Activated CD4-positive, alpha-beta T cell treated with anti-CD3 and anti-CD28 coated beads, Interleukin-2, amount 10 ng/mL, durations not matched to agents 24 days and 14 days (primary cell): ENCODE data around the gene SHC2. TPM values are rescaled to one million over a fixed set of nuclear protein-coding genes. Genes with fewer than 3 reads are reported as not detected.

ENCODE experiments used
- DNase-seq: peaks from one replicate; pipeline ENCODE4 v3.0.0; 2022
- H3K27ac Mint-ChIP-seq: one replicate; pipeline ENCODE4 v1.8.0; 2022; ENCODE audit warnings: mild to moderate bottlenecking, mixed read lengths
- H3K27me3 Mint-ChIP-seq: one replicate; pipeline ENCODE4 v1.8.0; 2022; ENCODE audit warnings: mixed read lengths
- H3K36me3 Mint-ChIP-seq: one replicate; pipeline ENCODE4 v1.8.0; 2022; ENCODE audit warnings: low read depth, mild to moderate bottlenecking, mixed read lengths
- H3K4me1 Mint-ChIP-seq: one replicate; pipeline ENCODE4 v1.8.0; 2021; ENCODE audit warnings: mixed read lengths
- H3K4me3 Mint-ChIP-seq: one replicate; pipeline ENCODE4 v1.8.0; 2022; ENCODE audit warnings: mild to moderate bottlenecking, moderate library complexity, mixed read lengths
- H3K9me3 Mint-ChIP-seq: one replicate; pipeline ENCODE4 v1.8.0; 2021; ENCODE audit warnings: mixed read lengths
- intact Hi-C: fragments of 100-400 bp; cut with micrococcal nuclease; formaldehyde crosslinking; loops from one replicate; pipeline ENCODE4 v1.15.1; 2023
- total RNA-seq: library from RNA; stranded (reverse); gene quantifications from 2 replicates; pipeline ENCODE4 v1.2.3, GENCODE V29; 2022

The SHC2 gene
- total RNA-seq, 1 donor from 2014 or later: not detected

DNA sequence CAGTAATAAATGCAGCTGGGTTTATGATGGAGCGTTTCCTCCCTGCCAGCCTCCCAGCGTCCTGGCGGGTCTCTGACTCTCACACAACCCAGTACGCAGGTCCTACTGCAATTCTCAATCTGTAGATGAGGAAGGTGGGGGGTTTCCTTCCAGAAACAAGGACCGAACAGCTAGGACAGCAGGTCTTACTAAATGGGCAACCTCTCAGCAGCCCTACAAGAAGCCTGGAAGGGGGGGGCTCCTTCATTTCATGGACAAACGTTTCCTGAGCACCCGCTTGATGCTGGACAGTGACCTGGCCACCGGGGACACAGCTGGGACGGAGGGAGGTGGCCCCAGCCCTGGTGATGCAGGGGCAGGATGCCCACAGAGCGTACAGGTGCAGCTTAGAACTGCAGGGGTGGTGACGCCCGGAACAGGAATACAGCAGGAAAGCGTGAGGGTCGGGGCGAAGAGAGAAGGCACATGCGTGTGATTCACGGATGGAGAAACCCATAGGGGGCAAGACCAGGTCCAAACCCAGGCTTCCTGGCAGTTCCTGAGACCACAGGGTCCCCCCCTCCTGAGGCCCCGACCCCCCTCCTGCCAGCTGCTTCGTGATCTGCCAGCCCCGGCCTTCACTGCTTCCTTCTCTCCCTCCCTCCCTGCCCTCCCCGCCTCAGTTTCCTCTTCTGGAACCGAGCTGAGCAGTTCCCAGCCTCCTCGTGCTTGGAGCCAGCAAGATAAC, 51.2 kb downstream of the SHC2 start:
- H3K36me3 Mint-ChIP-seq: no peaks in the 10 kb centered on the region
- H3K4me3 Mint-ChIP-seq: peak overlapping the region; percentile 69
- no peak overlapping the region for H3K27ac Mint-ChIP-seq
- intact Hi-C loops: no loop called here
- H3K4me1 Mint-ChIP-seq: peaks cover 5% of the 10 kb centered on the region
- no peaks in the 10 kb centered on the region for H3K9me3 Mint-ChIP-seq
- no peak for DNase-seq
- H3K27me3 Mint-ChIP-seq: peaks cover 11% of the 10 kb centered on the region

DNA sequence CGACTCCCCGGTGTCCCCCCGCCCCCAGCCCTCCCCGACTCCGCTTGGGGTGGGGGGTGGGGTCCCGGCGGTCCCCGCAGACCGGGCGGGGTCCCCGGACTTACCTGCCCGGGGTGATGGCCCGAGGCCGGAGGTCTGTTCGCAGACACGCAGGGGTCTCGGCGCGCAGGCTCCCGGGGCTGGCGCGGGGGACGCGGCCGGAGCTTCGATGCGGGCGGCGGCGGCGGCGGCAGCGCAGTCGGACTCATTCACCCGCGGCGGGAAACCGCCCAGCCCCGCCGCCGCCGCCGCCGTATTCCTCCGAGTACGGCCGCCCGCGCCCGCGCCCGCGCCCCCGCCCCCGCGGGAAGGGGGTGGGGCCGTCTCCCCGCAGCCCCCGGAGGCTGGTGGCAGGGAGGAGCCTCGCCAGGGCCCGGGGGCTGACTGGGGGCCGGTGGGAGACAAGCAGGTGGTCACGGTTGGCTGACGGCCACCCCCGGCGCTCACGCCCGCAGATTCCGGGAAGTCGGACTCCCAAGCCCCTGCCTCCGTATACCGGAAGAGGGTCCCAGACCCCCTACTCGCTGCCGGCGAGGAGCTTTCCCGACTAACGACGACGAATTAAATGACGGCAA, 51.8 kb downstream of the SHC2 start, which contains the start of gene C2CD4C:
Gene C2CD4C (minus strand): TSS at position 246 of the 614 bp plus-strand sequence. CDS start 786 bp downstream, outside the sequence.
- Mint-ChIP-seq H3K4me1 (peaks cover 5% of the 10 kb centered on the region), H3K27ac (no peak within 1 kb of the TSS), H3K27me3 (peaks cover 11% of the 10 kb centered on the region), H3K36me3 (no peaks in the 10 kb centered on the region), H3K4me3 (peak within 1 kb of the TSS; percentile 69), H3K9me3 (no peaks in the 10 kb centered on the region)
- intact Hi-C loops: no loop called here
- peak; percentile 71 for DNase-seq

DNA sequence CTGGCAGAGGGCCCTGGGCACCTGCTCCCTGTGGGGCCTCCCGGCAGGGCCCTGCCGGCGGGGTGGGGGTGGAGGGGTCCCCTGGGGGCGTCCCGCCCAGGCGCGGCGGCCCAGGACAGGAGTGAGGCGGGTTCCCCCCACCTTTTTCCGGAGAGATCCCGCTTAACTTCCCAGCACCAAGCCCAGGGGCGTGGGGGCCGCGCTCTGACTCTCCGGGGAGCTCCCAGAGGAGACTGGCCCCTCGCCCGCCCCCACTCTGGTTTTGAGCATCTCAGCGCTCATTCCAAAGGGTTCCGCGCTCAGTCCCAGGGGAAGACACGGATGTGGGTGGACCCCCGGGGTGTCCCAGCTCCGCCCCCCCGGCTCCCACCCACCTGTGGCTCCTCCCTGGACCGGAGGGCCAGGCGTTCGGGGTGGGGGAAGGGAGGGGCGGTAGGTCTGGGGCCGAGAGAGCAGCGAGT, 52.4 kb downstream of the SHC2 start:
- Mint-ChIP-seq H3K4me1 (peaks cover 5% of the 10 kb centered on the region), H3K4me3 (no peak overlapping the region), H3K27me3 (peaks cover 11% of the 10 kb centered on the region), H3K9me3 (no peaks in the 10 kb centered on the region), H3K27ac (no peak overlapping the region), H3K36me3 (no peaks in the 10 kb centered on the region)
- DNase-seq: no peak
- intact Hi-C loops: no loop called here

DNA sequence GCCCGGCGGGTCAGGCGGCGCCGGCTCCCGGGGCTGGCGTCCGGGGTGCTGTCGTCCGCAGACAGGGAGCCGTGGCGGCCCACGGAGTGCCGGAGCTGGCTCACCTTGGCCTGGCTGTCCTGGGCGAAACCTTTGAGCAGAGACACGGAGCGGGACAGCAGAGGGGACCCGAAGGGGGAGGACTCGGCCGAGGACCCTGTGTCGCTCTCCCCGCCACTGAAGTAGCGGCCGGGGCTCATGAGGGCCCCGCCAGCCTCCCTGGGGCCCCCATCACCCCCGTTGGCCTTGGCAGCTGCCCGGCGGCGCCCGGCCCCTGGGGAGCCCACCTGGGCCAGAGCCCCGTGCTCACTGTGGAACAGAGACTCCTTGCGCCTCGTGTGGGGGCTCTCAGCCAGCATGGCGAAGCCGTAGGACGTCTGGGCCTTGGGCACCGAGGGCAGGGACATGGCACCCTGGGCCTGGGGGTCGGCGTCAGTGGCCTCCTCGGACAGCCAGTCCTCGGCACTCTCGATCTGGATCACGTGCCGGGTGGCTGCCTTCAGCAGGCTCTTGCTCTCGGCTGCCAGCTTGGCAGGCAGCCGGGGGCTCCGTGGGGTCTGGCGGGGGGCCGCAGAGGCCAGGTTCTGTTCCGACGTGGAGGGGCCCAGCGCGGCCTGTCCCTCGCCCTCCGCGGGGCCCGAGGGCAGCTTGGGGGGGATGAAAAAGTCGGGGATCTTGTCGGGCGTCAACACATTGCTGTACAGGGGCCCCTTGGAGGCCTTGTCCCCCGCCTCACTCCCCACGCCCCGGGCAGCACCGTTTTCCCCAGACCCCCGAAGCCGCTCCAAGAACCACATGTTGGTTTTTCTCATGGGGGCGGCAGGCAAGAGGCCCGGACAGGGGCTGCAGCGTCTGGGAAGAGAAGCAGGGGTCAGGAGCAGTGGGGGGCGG, 53.1 kb downstream of the SHC2 start:
- no peaks in the 10 kb centered on the region for H3K36me3 Mint-ChIP-seq
- no peak overlapping the region for H3K27ac Mint-ChIP-seq
- peaks cover 11% of the 10 kb centered on the region for H3K27me3 Mint-ChIP-seq
- H3K4me1 Mint-ChIP-seq: peaks cover 5% of the 10 kb centered on the region
- intact Hi-C loops: no loop called here
- no peak overlapping the region for H3K4me3 Mint-ChIP-seq
- H3K9me3 Mint-ChIP-seq: no peaks in the 10 kb centered on the region
- no peak for DNase-seq

DNA sequence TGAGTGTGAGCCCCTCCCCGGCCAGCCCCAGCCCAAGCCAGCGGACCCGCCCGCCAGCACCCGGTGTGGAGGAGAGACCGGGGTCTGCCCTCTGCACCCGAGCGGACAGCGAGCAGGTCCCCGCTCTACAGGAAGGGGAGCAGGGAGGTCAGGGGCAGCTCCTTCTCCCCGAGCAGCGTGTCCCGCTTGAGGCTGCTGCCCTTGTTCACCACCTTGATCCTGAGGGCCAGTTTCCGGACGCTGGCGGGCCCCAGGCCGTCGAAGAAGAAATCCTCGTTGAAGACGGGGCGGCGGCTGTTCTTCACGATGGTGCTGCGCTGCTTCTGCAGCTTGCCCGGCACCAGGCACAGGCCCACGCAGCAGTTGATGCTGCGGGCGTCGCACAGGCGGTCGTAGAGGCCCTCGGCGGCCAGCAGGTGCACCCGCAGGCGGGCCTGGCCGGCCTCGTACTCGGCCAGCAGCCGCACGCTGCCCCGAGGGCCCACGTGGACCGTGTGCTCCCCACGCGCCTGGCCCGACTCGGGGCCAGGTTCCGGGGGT, 53.8 kb downstream of the SHC2 start:
- Mint-ChIP-seq H3K36me3 (no peaks in the 10 kb centered on the region), H3K27me3 (peaks cover 11% of the 10 kb centered on the region), H3K27ac (no peak overlapping the region), H3K4me3 (no peak overlapping the region), H3K9me3 (no peaks in the 10 kb centered on the region), H3K4me1 (peaks cover 5% of the 10 kb centered on the region)
- no peak for DNase-seq
- intact Hi-C loops: no loop called here

DNA sequence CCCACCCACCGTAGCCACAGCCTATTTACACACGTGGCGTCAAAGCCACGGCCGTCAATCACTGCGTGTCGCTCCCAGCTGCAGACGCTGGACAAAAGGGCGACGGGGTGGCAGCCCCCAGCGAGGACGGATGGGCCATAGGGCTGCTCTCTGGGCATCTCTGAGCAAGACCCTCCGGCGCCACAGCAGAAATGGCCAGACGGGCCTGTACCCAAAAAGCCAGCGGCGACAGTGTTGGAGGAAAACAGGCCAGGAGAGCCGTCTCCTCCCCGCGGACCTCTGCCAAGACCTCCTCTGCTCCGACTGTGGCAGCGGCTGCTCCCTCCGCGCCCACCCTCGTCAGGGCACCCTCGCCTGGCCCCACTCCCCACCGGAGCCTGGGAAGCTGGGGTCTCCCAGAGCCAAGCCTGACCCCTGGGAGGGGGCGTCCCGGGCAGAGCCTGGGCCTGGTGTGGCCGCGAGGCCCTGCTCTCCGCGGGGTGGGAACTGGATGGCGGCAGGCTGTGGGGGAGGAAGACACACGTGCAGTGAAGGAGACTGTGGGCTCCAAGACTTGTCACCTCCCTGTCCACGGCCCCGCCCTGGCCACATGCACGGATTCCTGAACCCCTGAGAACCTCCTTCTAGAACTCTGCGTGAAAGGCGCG, 54.6 kb downstream of the SHC2 start:
- DNase-seq: no peak
- Mint-ChIP-seq H3K27me3 (peaks cover 11% of the 10 kb centered on the region), H3K4me1 (peaks cover 5% of the 10 kb centered on the region), H3K36me3 (no peaks in the 10 kb centered on the region), H3K9me3 (no peaks in the 10 kb centered on the region), H3K27ac (no peak overlapping the region), H3K4me3 (no peak overlapping the region)
- intact Hi-C loops: no loop called here

DNA sequence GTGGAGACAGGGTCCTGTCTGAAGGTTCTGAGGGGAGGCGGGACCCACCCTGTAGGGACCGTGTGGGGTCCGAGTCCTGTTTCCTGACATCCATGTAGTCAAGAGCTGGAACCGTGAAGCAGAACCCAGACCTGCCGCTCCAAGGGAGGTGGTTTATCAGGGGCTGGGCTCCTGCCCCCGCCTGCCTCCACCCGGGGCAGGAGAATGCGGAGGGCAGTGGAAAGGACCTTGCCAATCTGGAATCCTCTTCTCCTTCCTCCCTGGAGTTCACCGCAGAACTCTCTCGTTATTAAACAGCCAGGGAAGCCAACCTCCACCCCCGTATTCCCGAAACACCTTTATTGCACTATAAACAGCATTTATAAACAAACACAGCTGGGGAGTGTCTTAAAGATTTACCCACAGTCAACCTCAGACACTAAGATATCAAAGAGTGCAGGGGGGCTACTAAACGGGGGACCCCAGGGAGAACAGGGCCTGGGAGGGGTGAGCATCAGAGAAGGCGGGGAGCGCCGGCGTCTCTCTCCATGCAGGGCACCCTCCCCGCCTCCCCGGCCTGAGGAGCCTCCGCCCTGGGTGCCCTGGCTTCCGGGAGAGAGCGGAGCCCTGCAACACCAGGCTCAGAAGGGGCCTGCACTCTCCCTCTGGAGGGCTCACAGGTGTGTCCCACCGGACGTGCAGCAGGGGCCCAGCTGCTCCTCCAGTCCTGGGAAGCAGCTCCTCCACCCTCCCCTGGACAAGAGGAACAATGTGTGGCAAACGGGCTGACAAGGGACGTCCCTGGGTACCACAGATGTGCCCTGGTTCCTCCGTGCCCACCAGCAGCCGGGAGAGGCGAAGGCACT, 55.5 kb downstream of the SHC2 start:
- Mint-ChIP-seq H3K4me1 (peaks cover 5% of the 10 kb centered on the region), H3K9me3 (no peaks in the 10 kb centered on the region), H3K27ac (no peak overlapping the region), H3K27me3 (peaks cover 9% of the 10 kb centered on the region), H3K4me3 (no peak overlapping the region), H3K36me3 (no peaks in the 10 kb centered on the region)
- intact Hi-C loops: no loop called here
- no peak for DNase-seq

DNA sequence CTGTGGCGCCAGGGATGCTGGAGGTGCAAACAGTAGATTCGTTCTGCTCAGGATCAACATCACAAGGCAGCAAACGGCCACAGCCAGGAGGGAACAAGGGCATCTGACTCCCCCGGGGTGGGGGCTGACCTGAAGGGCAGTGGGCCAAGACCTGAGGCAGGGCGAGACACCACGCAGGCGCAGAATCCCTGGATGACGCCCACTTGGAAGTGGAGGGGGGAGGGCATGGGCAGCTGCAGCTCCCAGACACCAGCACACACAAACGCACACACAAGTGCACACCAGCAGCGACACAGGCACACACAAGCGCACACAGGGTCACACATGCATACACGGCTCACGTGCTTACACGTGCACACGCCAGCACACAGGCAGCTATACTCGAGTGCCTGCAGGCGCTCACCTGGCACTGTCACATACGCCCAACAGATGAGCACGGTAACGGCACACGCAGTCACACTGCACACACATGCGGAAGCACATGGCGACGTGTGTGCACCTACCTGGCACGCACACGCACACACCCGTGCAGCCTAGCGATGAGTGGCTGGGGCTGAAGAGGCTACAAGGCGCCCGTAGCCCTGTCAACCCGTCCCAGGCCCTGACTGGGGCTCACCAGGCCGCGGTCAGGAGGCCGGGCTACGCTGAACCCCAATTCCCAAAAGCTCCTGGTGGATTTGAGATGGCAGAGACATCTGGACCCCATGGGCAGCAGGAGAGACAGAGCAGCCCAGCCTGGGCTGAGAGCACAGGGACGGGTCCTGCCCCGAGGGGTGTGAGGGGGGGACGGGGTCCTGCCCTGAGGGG, 57.4 kb downstream of the SHC2 start:
- Mint-ChIP-seq H3K9me3 (no peaks in the 10 kb centered on the region), H3K4me3 (no peak overlapping the region), H3K36me3 (no peaks in the 10 kb centered on the region), H3K27me3 (no peaks in the 10 kb centered on the region), H3K4me1 (no peaks in the 10 kb centered on the region), H3K27ac (no peak overlapping the region)
- DNase-seq: no peak
- intact Hi-C loops: no loop called here

DNA sequence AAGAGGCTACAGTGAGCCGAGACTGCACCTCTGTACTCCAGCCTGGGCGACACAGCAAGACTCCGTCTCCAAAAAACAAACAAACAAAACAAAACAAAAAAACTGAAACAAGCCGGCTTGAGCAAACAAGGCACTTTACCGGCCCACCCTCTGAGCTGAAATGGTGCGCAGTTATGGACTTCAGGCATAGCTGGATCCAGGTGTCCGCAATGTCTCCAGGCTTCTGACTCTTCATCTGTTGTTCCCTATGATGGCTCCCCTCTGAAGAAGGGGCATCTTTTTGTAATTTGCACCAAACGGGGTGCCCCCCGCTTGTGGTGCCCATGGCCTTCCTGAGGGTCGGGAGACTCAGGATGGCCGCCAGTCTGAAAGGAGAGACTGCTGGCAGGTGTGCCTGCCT, 58.0 kb downstream of the SHC2 start:
- H3K4me3 Mint-ChIP-seq: no peak overlapping the region
- H3K9me3 Mint-ChIP-seq: peaks cover under 1% of the 10 kb centered on the region
- no peaks in the 10 kb centered on the region for H3K4me1 Mint-ChIP-seq
- no peak for DNase-seq
- no peaks in the 10 kb centered on the region for H3K36me3 Mint-ChIP-seq
- no peak overlapping the region for H3K27ac Mint-ChIP-seq
- H3K27me3 Mint-ChIP-seq: no peaks in the 10 kb centered on the region
- intact Hi-C loops: no loop called here

DNA sequence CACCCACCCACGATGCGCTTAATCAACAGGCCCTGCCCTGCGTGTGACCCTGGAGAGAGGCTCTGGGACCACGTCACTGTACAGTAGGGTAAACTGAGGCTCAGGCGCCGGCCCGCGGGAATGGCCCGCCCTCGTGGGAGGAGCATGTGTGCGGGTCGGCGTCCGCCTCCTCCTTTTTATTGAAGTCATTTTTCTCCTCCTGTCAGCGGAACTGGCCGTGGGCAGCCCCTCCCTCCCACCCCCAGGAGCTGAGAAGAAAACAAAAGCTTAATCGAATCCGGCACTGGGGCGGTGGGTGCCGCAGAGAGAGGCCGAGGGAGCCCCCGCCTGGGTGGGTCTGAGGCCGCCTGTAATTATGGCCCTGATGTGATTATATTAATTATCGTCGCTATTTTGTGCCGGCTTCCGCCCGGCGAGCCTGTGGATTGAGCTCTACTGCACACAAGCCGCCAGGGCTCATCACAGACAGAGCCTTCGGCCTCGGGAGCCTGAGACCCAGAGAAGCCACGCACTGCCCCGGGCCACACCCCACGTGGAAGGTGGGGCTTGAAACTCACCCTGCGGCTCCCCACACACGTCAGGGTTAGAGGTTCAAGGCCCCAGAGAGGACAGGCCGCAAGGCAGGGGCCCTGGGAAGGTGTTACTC, 58.8 kb downstream of the SHC2 start:
- Mint-ChIP-seq H3K27me3 (no peaks in the 10 kb centered on the region), H3K27ac (no peak overlapping the region)

DNA sequence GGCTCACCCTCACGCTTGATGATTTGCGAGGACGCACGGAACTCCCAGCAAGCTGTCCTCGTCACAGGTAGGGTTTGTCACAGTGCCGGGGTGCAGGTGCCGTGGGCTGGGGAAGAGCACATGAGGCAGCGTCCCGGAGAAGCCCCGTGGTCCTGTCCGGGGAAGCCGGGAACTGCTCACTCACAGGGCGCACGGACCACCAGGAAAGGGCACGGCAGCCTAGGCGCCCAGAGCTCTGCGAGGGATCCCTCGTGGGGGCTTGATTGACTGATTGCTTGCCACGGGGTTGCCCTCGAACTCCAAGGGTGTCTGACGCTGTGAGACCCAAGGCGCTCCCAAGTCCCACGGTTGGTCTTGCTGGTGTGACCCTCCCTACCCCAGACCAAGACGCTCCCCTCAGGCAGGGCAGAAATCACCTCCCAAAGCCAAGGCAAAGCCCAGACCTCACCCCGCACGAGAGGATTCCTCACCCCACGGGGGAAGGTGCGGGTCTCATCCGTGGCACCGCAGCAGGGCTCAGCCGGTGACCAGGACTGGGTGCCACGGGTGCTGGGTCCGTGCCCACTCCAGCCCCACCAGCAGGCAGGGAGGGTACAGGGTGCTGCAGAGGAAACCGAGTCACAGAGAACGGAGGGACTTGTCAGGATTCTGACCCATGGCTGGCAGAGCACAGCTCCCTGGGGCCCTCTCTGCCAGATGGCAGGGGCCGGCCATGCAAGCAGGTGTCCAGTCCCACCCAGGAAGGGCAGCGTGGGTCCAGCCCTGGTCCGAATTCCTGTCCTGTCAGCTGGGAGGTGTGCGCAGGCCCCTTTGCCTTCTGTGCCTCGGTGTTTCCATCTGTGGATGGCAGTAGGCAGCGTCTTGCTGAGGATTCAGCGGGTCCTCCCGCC, 59.6 kb downstream of the SHC2 start:
- H3K27ac Mint-ChIP-seq: no peak overlapping the region
- H3K4me1 Mint-ChIP-seq: no peaks in the 10 kb centered on the region
- peaks cover 7% of the 10 kb centered on the region for H3K9me3 Mint-ChIP-seq
- no peak for DNase-seq
- H3K27me3 Mint-ChIP-seq: no peaks in the 10 kb centered on the region
- intact Hi-C loops: no loop called here
- H3K36me3 Mint-ChIP-seq: no peaks in the 10 kb centered on the region
- no peak overlapping the region for H3K4me3 Mint-ChIP-seq

More for the DNA sequence above, 58.8 kb downstream of the SHC2 start:
- Mint-ChIP-seq H3K4me1 (no peaks in the 10 kb centered on the region), H3K36me3 (no peaks in the 10 kb centered on the region), H3K4me3 (no peak overlapping the region), H3K9me3 (peaks cover 5% of the 10 kb centered on the region)
- intact Hi-C loops: no loop called here
- DNase-seq: no peak
